Putamen (tissue), 1 donor: ENCODE results near the gene ZNF346.

Experiments
- DNase-seq: peaks from one replicate; pipeline ENCODE4 v3.0.0-alpha.2; 2016; ENCODE audit warnings: low spot score

Gene ZNF346

DNA sequence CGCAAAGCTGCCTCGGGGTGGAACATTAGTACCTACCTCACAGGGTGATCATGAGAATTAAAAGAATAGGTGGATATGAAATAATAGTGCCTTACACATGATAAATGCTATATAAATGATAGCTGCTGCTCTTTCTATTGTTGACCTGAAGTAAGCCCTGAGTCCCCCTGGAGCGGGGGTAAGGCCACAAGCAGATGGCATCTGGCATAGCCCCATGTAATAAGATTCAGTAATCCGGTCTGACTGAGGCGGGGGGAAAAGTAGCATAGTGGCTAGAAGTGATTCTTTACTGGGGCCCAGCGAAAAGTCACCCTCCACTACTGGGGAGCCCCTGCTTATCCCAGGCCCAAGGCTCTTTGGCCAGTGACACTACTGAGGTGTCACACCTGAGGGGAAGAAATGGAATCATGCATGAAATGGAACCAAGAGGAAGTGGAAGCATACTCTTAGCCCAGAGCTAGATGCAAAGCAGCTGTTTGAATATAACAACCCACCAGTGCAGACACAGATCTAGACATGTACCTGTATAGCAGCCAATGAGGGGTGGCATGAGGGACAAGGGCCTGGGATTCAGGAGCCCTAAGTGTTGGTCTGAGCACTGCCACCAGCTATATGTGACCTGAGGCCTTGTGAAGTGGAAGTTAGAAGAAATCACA, 48.2 kb downstream of the ZNF346 start:
- no peak for DNase-seq

GRCh38 chr5:177071666-177072385, 49.3 kb downstream of the ZNF346 start:
- peak; percentile 58 for DNase-seq

DNA sequence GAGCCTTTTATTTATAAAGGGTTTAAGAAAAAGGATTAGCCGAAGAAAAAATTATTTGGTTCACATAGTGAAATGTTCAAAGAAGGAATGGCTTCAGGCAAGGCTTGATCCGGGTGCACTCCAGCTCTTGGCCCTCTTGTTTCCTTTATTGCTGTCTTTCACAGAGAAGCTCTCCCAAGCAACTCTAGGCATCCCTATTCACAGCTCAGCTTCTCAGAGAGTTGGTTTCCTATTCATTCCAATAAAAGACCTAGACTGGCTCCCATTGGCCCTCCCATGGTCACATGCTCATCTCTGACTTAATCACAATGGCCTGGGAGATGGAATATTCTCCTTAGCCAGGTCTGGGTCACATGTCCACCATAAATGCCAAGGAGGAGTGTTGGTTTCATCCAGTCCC, 54.8 kb downstream of the ZNF346 start:
- DNase-seq = no peak

- no peak for DNase-seq
Measured at GRCh38 chr5:177079606-177080005, 57.1 kb downstream of the ZNF346 start.

- DNase-seq = no peak
Measured at GRCh38 chr5:177080265-177080664, 57.8 kb downstream of the ZNF346 start.

DNA sequence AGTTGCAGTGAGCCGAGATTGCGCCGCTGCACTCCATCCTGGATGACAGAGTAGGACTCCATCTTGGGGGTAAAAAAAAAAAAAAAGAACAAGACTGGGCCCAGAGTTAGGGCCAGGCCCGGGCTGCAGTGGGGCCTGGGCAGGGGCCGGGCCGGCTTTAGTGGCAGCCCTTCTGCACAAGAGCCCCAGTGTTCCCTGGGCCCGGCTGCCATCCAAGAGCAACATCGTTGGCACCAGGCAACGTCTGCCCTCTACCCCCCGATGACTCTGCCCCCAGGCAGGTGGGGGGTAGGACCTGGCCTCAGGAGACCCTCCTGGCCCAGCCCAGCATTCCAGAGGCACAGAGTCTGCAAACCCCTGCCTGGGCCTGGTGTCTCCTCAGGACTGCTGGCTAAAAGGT, 59.4 kb downstream of the ZNF346 start:
- no peak for DNase-seq

- no peak for DNase-seq
Measured at GRCh38 chr5:177083357-177083756, 60.9 kb downstream of the ZNF346 start.

DNA sequence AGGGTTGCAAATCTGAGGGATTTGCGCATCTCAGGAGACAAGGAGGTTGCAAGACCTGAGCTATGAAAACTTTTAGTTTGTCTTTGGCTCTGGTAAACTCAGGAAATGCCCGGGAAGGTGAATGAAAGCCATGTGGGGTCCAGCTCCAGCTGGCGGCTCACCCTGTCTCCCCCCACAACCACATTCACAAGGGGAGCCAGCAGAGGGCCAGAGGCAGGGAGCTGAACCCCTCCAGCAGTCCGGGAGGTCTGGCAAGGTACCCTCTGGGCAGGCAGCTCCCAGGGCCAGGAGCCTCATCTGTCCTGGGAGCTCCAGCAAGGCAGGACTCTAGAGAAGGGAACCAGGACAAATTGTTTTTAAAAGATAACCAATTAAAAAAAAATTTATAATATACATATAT, 61.7 kb downstream of the ZNF346 start:
- no peak for DNase-seq

DNA sequence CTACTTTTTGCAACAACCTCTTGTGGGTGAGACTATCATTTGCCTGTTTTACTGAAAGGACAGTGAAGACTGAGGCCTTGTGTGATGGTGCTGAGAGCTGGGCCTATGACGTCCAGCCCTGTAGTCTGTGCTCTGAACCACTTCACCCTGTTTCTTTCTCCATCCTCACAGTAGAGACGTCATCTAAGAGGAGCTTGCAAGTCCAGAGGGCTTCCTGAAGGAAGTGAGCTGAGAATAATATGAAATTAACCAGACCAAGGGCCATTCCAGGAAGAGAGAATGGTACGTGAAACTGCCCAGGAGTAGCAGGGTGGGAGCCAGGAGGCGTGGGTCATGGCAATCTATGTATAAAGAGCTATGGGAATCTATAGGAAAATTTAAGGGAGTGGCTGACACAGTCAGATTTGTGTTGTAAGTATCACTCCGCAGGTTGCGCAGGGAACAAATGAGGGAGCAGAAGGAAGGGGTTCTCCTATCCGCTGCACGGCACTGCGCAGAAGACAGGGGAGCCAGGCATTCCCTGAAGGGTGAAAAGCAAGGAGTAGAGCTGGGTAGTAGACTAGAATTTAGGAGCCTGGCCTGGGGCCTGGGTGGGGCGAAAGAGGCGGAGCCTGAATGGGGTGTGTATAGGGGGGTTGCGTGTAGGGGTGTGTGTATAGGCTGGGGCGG, 63.6 kb downstream of the ZNF346 start:
- no peak for DNase-seq

- no peak for DNase-seq
Measured at GRCh38 chr5:177086654-177087397, 64.3 kb downstream of the ZNF346 start, which contains the start of gene FGFR4. FGFR4 (plus strand) TSS chr5:177086915; CDS start chr5:177089603, 2,688 bp downstream.

- no peak for DNase-seq
Measured at GRCh38 chr5:177087398-177088005, 65.0 kb downstream of the ZNF346 start.

GRCh38 chr5:177089127-177089526, 66.6 kb downstream of the ZNF346 start:
- no peak for DNase-seq

DNA sequence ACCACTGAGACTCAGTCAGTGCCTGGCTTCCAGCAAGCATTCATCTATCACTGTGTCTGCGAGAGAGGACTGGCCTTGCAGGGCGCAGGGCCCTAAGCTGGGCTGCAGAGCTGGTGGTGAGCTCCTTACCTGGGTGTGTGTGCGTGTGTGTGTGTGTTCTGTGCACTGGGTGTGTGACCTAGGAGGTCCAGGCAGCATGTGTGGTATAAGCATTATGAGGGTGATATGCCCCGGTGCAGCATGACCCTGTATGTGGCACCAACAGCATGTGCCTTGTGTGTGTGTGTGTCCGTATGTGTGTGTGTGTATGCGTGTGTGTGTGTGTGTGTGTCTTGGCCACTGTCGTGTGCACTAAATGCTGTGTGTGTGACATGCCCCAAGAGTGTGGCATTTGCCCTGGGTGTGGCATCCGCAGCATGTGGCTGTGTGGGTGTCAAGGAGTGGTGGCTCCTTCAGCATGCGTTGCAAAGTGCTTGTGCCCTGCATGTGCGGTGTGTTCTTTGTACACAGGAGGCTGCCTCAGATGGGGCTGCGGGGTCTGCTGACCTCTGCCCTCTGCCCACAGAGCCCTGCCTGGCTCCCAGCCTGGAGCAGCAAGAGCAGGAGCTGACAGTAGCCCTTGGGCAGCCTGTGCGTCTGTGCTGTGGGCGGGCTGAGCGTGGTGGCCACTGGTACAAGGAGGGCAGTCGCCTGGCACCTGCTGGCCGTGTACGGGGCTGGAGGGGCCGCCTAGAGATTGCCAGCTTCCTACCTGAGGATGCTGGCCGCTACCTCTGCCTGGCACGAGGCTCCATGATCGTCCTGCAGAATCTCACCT, 67.5 kb downstream of the ZNF346 start:
- DNase-seq = no peak

GRCh38 chr5:177090813-177091212, 68.3 kb downstream of the ZNF346 start:
- DNase-seq = no peak

DNA sequence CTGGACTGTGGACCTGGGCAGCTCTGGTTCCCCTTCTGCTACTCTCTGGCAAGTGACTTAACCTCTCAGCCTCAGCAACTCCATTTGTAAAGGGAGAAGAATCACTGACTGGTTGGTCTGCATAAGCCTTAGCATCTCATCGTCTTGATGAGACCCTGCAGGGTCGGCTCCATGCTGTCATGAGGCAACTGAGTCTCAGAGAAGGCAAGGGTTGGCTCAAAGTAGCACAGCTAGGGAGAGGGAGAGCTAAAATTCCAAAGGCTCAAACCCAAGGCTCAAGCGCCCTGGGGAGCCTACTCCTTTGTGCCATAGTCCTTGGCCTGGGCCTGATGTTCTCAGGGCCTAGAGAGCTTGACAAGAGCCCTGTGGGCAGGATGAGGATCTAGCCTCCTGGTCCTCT, 68.7 kb downstream of the ZNF346 start:
- DNase-seq = no peak

DNA sequence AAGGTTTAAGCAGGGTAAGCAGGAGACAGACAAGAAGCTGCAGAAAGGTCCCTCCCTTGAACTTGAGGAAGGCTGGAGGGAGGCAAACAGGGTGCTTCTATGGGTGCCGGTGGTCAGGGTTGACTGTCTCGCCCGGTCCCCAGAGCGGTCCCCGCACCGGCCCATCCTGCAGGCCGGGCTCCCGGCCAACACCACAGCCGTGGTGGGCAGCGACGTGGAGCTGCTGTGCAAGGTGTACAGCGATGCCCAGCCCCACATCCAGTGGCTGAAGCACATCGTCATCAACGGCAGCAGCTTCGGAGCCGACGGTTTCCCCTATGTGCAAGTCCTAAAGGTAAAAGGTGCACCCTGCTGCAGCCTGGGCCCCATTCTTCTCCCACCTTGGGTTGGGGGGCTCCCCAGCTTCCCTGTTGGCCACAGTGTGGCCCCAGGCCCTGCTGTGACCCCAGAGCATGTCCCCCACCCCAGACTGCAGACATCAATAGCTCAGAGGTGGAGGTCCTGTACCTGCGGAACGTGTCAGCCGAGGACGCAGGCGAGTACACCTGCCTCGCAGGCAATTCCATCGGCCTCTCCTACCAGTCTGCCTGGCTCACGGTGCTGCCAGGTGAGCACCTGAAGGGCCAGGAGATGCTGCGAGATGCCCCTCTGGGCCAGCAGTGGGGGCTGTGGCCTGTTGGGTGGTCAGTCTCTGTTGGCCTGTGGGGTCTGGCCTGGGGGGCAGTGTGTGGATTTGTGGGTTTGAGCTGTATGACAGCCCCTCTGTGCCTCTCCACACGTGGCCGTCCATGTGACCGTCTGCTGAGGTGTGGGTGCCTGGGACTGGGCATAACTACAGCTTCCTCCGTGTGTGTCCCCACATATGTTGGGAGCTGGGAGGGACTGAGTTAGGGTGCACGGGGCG, 69.9 kb downstream of the ZNF346 start:
- DNase-seq = no peak

DNA sequence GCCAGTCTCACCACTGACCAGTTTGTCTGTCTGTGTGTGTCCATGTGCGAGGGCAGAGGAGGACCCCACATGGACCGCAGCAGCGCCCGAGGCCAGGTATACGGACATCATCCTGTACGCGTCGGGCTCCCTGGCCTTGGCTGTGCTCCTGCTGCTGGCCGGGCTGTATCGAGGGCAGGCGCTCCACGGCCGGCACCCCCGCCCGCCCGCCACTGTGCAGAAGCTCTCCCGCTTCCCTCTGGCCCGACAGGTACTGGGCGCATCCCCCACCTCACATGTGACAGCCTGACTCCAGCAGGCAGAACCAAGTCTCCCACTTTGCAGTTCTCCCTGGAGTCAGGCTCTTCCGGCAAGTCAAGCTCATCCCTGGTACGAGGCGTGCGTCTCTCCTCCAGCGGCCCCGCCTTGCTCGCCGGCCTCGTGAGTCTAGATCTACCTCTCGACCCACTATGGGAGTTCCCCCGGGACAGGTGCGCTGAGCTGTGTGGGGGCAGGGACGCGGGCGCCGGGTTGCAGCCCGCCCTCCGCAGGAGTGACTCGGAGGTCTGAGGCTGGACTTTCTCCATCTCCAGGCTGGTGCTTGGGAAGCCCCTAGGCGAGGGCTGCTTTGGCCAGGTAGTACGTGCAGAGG, 70.7 kb downstream of the ZNF346 start:
- DNase-seq = no peak

DNA sequence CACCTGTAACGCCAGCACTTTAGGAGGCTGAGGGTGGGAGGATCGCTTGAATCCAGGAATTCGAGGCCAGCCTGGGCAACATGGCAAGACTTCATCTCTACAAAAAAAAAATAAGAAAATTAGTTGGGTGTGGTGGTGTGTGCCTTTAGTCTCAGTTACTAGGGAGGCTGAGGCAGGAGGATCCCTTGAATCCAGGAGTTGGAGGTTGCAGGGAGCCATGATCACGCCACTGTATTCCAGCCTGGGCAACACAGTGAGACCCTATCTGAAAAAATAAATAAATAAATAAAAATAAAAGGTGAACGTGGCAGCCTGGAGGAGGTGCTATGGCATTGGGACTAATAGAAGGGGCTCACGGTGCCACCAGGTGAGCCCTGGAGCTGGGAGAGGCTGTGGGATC, 71.3 kb downstream of the ZNF346 start:
- DNase-seq = no peak

- DNase-seq = no peak
Measured at GRCh38 chr5:177094224-177095087, 72.0 kb downstream of the ZNF346 start.
